Fibroblast of skin of back (primary cell): ENCODE measurements around the gene KRTAP5-10. TPM values are rescaled to one million over a fixed set of nuclear protein-coding genes. Genes with fewer than 3 reads are reported as not detected.
"Not testable (repeated sequence)": the region's sequence is repeated elsewhere in the genome, so short reads cannot be mapped to it uniquely, and the experiment has no call there.

Experiments
- DNase-seq: peaks from one replicate; pipeline ENCODE4 v3.0.0-alpha.2; 2013
- polyA plus RNA-seq, 2 experiments: library from polyadenylated mRNA; unstranded; fragments of 120-200 nt; gene quantifications; one replicate each; pipeline ENCODE4 v1.2.1, GENCODE V29; 2013; ENCODE audit not compliant: insufficient read length in 2 of 2

The KRTAP5-10 gene, protein sequence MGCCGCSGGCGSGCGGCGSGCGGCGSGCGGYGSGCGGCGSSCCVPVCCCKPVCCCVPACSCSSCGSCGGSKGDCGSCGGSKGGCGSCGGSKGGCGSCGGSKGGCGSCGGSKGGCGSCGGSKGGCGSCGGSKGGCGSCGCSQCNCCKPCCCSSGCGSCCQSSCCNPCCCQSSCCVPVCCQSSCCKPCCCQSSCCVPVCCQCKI
- polyA plus RNA-seq (2013, experiment 1 of 2; ENCODE audit: insufficient read length), result not detected
- polyA plus RNA-seq (2013, experiment 2 of 2; ENCODE audit: insufficient read length), result not detected

DNA sequence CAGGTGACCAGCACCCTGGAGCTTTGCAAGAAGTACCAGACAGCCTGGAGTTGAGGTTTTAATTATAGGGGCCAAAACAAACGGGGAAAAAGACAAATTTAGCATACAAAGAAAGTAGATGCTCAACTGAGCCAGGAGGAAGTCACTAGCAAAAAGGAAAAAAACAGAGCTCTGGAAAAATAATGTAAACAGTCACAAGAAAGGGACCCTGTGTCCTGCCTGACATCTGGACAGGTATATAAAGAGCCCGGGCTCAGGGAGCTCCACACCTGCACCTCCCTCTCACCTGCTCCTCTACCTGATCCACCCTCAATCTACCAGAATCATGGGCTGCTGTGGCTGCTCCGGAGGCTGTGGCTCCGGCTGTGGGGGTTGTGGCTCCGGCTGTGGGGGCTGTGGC lies at the start of gene KRTAP5-10:
TSS of gene KRTAP5-10 (plus strand) at position 301 of the 400 bp plus-strand sequence. CDS start at position 326, 25 bp downstream.
- DNase-seq, result no peak

DNA sequence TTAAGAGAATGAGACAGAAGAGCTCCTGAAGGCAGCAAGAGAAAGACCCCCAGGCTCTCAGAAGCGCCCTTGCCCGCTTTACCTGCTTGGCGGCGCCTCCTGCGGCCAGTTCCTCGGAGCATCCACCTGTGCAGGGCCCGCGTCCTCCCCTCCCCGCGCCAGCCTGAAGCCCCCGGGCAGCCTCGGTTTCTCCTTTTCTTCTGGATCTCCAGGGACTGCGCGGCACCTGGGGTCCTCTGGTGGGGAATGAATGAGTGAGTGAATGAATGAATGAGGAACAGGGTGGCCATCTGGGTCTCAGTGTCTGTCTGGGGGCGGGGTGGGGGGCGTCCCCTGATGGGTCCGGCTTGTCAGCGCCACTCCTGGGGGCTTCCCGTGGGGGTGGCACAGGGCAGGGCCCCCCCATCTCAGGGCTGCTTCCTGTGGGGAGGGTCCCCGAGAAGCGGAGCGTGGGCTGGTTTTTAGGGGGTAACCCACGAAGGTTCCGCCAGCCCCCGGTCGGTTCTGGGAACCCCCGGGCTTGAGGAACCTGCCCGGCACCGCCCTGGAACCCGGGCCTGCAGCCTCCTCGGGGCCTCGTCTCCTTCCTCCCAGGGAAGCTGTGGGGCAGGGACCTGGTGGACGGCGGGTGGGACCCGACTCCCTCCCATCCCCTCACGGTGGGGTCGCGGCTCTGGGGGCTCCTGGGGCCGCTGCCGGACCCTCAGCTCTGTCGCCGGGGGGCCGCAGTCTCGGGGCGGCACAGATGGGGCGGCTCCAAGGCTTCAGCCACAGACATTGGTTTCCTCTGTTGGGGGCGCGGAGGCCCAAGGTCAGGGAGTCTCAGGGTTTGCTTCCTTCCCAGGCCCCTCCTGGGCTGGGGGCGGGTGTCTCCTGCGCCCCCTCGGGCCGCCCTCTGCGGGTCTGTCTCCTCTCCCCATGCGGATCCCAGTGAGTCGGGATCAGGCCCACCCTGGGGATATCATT lies 46.6 kb upstream of the KRTAP5-10 start:
- no peak for DNase-seq

DNA sequence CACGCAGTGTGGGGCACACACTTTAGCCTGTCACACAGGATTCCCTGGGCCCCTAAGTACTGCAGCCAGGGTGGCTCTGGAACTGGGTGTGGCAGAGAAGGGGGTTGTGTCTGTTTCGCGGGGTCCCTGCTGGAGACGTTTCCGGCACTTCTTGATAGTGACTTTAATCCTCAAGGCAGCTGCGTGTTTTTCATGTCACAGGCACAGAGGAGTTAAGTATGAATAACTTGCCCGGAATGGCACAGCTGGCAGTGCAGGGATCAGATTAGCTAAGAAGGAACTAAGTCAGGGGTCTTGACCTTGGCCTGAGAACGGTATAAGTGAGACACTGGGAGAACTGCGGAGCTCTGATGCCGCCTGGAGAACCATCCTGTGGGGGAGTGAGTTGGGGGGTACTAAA lies 45.8 kb upstream of the KRTAP5-10 start:
- DNase-seq, result no peak

- DNase-seq, result no peak
These were observed 40.0 kb upstream of the KRTAP5-10 start for GRCh38 chr11:71525188-71525937.

GRCh38 chr11:71525938-71526495 lies 39.3 kb upstream of the KRTAP5-10 start:
- no peak for DNase-seq

- not testable (repeated sequence) for DNase-seq
These were observed 38.4 kb upstream of the KRTAP5-10 start, which contains the start of gene KRTAP5-7 for GRCh38 chr11:71526796-71527575. TSS of gene KRTAP5-7 (plus strand) at chr11:71527267. CDS start at chr11:71527301, 34 bp downstream.

- no peak for DNase-seq
These were observed 37.7 kb upstream of the KRTAP5-10 start for GRCh38 chr11:71527576-71528210.

GRCh38 chr11:71530602-71531001 lies 34.8 kb upstream of the KRTAP5-10 start:
- DNase-seq, result no peak

DNA sequence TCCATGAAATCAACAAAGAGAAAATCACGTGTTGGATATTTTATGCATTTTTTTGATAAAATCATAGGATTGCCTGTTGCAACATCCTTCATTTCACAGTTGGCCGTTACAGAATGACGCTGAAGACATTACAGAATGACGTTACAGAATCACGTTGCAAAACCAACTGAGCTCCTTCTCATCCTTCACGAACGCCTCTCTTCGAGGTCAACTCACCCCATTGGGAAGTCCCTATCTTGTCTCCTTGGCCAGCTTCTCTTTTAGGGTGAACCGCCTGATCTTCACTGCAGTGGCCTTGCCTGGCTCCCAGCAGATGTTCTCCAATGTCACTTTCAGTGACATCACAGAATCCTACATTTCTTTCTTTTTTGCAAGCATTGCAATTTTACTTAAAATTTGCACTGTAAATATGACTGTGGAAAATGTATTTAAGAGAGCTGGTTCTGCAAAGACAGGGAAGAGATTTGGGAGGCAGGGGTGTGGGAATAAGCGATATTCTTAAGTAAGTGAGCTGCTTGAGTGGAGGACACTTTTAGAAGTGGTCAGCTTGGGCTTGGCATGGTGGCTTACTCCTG lies 33.2 kb upstream of the KRTAP5-10 start:
- no peak for DNase-seq

GRCh38 chr11:71534711-71535608 lies 30.4 kb upstream of the KRTAP5-10 start:
- DNase-seq, result not testable (repeated sequence)

GRCh38 chr11:71535825-71536224 lies 29.5 kb upstream of the KRTAP5-10 start:
- DNase-seq, result no peak

GRCh38 chr11:71537537-71537936 lies 27.8 kb upstream of the KRTAP5-10 start:
- no peak for DNase-seq

DNA sequence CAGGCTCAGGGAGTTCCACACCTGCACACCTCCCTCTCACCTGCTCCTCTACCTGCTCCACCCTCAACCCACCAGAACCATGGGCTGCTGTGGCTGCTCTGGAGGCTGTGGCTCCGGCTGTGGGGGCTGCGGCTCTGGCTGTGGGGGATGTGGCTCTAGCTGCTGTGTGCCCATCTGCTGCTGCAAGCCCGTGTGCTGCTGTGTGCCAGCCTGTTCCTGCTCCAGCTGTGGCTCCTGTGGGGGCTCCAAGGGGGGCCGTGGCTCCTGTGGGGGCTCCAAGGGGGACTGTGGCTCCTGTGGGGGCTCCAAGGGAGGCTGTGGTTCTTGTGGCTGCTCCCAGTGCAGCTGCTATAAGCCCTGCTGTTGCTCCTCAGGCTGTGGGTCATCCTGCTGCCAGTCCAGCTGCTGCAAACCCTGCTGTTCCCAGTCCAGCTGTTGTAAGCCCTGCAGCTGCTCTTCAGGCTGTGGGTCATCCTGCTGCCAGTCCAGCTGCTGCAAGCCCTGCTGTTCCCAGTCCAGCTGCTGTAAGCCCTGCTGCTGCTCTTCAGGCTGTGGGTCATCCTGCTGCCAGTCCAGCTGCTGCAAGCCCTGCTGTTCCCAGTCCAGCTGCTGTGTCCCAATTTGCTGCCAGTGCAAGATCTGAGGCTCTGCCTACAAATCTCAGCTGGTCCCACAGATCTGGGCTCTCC lies 27.2 kb upstream of the KRTAP5-10 start, which contains the start of gene KRTAP5-8:
TSS of gene KRTAP5-8 (plus strand) at position 49 of the 689 bp plus-strand sequence. CDS start at position 80, 31 bp downstream.
- DNase-seq, result not testable (repeated sequence)

- DNase-seq, result no peak
These were observed 26.7 kb upstream of the KRTAP5-10 start for GRCh38 chr11:71538666-71538990.

GRCh38 chr11:71539017-71539416 lies 26.3 kb upstream of the KRTAP5-10 start:
- no peak for DNase-seq

DNA sequence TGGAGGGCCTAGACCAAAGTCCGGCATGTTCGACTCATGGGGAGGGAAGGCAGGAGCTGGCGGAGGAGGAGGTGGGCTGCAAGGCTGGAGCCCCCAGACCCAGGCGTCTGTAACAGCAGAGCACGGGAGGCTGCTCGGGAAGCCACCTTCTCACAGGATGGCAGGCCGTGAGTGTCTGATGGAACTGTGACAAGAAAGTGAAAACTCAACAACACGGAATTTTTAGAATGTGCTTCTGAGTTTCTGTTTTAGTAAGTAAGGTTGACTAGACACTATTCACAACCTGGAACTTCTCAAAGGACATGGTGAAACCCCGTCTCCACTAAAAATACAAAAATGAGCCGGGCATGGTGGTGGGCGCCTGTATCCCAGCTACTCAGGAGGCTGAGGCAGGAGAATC lies 25.4 kb upstream of the KRTAP5-10 start:
- DNase-seq, result not testable (repeated sequence)

GRCh38 chr11:71540521-71541304 lies 24.6 kb upstream of the KRTAP5-10 start:
- not testable (repeated sequence) for DNase-seq

GRCh38 chr11:71542382-71542781 lies 23.0 kb upstream of the KRTAP5-10 start:
- DNase-seq, result no peak
